Transverse colon (tissue), 4 donors: ENCODE data around the gene CKMT2.
"Not testable (repeated sequence)": the region's sequence is repeated elsewhere in the genome, so short reads cannot be mapped to it uniquely, and the experiment has no call there.

Source experiments
- EP300 ChIP-seq: sonication (generic); formaldehyde crosslinking; IDR thresholded peaks from one replicate; pipeline ENCODE4 v1.6.1; 2017; ENCODE audit warnings: antibody characterized with exemption, low read depth
- POLR2A ChIP-seq: fragments of 450-650 bp; IDR thresholded peaks from one replicate; pipeline ENCODE4 v1.6.1; 2016; ENCODE audit warnings: antibody characterized with exemption, mild to moderate bottlenecking, moderate library complexity
- POLR2AphosphoS5 ChIP-seq, 3 donors: sonication (generic); formaldehyde crosslinking; IDR thresholded peaks; one replicate each; pipeline ENCODE4 v1.6.1; 2016; ENCODE audit warnings: antibody characterized with exemption in 3 of 3
- TF ChIP-seq, protein P1 (sequence below), 5 experiments: fragments of 200-600 bp in 3 of 5; fragments of 450-650 bp in 2 of 5; sonication (generic) in 3 of 5; IDR thresholded peaks; 1 replicate in 2 of 5; 2 replicates in 3 of 5; pipeline ENCODE4 v1.5.1; 2016 to 2017; ENCODE audit warnings: antibody characterized with exemption in 5 of 5, inconsistent platforms in 3 of 5, mild to moderate bottlenecking in 2 of 5, moderate library complexity in 1 of 5

DNA sequence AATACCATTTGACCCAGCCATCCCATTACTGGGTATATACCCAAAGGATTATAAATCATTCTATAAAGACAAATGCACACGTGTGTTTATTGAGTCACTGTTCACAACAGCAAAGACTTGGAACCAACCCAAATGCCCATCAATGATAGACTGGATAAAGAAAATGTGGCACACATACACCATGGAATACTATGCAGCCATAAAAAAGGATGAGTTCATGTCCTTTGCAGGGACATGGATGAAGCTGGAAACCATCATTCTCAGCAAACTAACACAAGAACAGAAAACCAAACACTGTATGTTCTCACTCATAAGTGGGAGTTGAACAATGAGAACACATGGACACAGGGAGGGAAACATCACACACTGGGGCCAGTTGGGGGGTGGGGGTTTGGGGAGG, 29.7 kb downstream of the CKMT2 start:
- not testable (repeated sequence) for TF ChIP-seq POLR2AphosphoS5 (IDR thresholded peaks at IDR 0.05); POLR2A; EP300
- TF ChIP-seq, protein P1, sequence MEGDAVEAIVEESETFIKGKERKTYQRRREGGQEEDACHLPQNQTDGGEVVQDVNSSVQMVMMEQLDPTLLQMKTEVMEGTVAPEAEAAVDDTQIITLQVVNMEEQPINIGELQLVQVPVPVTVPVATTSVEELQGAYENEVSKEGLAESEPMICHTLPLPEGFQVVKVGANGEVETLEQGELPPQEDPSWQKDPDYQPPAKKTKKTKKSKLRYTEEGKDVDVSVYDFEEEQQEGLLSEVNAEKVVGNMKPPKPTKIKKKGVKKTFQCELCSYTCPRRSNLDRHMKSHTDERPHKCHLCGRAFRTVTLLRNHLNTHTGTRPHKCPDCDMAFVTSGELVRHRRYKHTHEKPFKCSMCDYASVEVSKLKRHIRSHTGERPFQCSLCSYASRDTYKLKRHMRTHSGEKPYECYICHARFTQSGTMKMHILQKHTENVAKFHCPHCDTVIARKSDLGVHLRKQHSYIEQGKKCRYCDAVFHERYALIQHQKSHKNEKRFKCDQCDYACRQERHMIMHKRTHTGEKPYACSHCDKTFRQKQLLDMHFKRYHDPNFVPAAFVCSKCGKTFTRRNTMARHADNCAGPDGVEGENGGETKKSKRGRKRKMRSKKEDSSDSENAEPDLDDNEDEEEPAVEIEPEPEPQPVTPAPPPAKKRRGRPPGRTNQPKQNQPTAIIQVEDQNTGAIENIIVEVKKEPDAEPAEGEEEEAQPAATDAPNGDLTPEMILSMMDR (IDR thresholded peaks at IDR 0.05): not testable (repeated sequence)
